HL-60 (cell line): Measurements from ENCODE around the gene ZBTB47.

Experiments used
- DNase-seq, 2 experiments: peaks; one replicate each; pipeline ENCODE4 v3.0.0-alpha.2; 2010 to 2020; ENCODE audit warnings: low read depth in 1 of 2, low spot score in 1 of 2
- H3K27ac ChIP-seq: fragments of 250-450 bp; sonication (Bioruptor Pico); replicated peaks from 2 replicates; pipeline ENCODE4 v1.5.1; 2020; ENCODE audit warnings: mild to moderate bottlenecking, moderate library complexity
- H3K27me3 ChIP-seq: fragments of 250-450 bp; sonication (Bioruptor Pico); 2 replicates; pipeline ENCODE4 v1.5.1; 2021; ENCODE audit warnings: mild to moderate bottlenecking, moderate library complexity; ENCODE audit not compliant: insufficient read depth, poor library complexity, severe bottlenecking
- H3K4me3 ChIP-seq: replicated peaks from 2 replicates; pipeline ENCODE4 v1.5.1; 2011; ENCODE audit warnings: mild to moderate bottlenecking, control low read depth, low read length; ENCODE audit not compliant: insufficient read depth
- GABPA ChIP-seq: IDR thresholded peaks from 2 replicates; pipeline ENCODE4 v1.6.1; 2012; ENCODE audit warnings: low read depth
- POLR2AphosphoS5 ChIP-seq: IDR thresholded peaks from 2 replicates; pipeline ENCODE4 v1.6.1; 2012; ENCODE audit warnings: low read depth
- REST ChIP-seq: IDR thresholded peaks from 2 replicates; pipeline ENCODE4 v1.6.1; 2012; ENCODE audit warnings: low read depth; ENCODE audit not compliant: insufficient replicate concordance
- SPI1 ChIP-seq: IDR thresholded peaks from 2 replicates; pipeline ENCODE4 v1.6.1; 2012; ENCODE audit warnings: low read depth, mild to moderate bottlenecking, borderline replicate concordance
- TF ChIP-seq, protein P1 (sequence below): IDR thresholded peaks from one replicate; pipeline ENCODE4 v1.5.1; 2011; ENCODE audit warnings: low read length, control low read depth, inconsistent platforms; ENCODE audit not compliant: insufficient read depth

The ZBTB47 gene

DNA sequence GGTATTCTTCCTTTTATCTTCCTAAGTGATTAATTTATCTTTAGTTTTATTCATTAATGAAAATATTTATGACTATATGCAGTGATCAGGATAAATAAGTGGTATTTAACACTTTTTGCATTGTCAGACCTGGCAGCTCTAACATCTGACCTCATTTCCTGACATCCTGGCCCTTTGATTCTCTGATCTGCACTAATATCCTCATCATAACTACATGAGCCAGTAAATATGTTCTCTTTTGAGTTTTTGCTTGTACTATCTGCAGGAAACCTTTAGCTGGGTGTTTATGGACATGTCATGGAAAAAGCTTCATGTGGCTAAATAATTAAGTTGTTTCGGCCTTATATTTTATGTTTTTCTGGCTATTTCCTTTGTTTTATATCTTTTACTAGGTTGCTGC lies 42.5 kb upstream of the ZBTB47 start:
- no peak for TF ChIP-seq SPI1
- TF ChIP-seq, protein P1, sequence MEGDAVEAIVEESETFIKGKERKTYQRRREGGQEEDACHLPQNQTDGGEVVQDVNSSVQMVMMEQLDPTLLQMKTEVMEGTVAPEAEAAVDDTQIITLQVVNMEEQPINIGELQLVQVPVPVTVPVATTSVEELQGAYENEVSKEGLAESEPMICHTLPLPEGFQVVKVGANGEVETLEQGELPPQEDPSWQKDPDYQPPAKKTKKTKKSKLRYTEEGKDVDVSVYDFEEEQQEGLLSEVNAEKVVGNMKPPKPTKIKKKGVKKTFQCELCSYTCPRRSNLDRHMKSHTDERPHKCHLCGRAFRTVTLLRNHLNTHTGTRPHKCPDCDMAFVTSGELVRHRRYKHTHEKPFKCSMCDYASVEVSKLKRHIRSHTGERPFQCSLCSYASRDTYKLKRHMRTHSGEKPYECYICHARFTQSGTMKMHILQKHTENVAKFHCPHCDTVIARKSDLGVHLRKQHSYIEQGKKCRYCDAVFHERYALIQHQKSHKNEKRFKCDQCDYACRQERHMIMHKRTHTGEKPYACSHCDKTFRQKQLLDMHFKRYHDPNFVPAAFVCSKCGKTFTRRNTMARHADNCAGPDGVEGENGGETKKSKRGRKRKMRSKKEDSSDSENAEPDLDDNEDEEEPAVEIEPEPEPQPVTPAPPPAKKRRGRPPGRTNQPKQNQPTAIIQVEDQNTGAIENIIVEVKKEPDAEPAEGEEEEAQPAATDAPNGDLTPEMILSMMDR = no peak
- TF ChIP-seq GABPA = no peak
- no peak for TF ChIP-seq REST
- no peak for TF ChIP-seq POLR2AphosphoS5
- DNase-seq = no peak
- Histone ChIP-seq H3K27ac (no peak overlapping the region), H3K4me3 (no peak overlapping the region), H3K27me3 (no peaks in the 10 kb centered on the region)

DNA sequence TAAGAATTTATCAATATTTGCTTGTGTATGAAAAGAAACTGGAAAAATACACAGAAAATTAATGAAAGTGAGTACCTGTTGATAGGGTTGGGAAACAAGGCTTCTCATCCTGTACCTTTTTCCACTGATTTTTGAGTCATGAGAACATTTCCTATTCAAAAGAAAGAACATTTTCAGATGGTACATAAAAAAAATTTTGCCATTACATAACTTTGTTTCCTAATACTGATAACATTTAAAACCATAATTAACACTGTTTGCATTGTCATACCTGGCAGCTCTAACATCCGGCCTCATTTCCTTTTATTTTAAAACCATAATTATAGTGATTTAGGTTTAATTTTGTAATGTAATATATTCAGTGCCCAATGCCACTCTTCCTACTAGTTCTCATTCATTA lies 41.3 kb upstream of the ZBTB47 start:
- H3K4me3 ChIP-seq = no peak overlapping the region
- H3K27me3 ChIP-seq = no peaks in the 10 kb centered on the region
- no peak overlapping the region for H3K27ac ChIP-seq
- DNase-seq = no peak
- TF ChIP-seq REST (no peak), POLR2AphosphoS5 (no peak), SPI1 (no peak), GABPA (no peak)
- TF ChIP-seq, protein P1 = no peak

- no peak overlapping the region for H3K27ac ChIP-seq
- DNase-seq = no peak
- no peaks in the 10 kb centered on the region for H3K27me3 ChIP-seq
- H3K4me3 ChIP-seq = no peak overlapping the region
- TF ChIP-seq GABPA (no peak), POLR2AphosphoS5 (no peak), SPI1 (no peak)
Observed at GRCh38 chr3:42612928-42613327, 40.6 kb upstream of the ZBTB47 start.

DNA sequence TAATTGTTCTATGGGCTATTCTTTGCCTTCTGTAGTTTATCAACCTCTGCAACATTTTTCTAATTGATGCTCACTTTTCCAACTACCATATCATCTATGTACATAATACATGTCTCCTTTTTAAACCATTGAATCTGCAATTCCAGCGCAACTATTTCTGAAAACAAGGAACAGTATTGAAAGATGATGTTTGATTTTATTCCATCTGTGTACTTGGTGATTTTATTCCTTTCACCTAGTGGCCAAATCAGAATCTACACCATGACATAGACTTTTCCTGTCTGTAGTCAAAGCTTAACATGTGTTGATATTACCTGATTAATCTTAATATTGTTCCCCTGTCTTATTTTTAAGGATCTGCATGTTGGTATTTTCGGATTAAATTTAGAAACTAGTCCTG lies 40.0 kb upstream of the ZBTB47 start:
- TF ChIP-seq, protein P1 = peak; percentile 25
- TF ChIP-seq SPI1 (no peak), POLR2AphosphoS5 (no peak), GABPA (no peak)
- H3K4me3 ChIP-seq = no peak overlapping the region
- H3K27ac ChIP-seq = 0 out of 2 replicates have a peak overlapping the region, but pooled peaks have one; percentile 28
- H3K27me3 ChIP-seq = no peaks in the 10 kb centered on the region
- DNase-seq = no peak
